HEK293 (cell line): ENCODE data around the gene FCMR.

ENCODE experiments used
- CTCF ChIA-PET: fragments of 350-600 bp; formaldehyde crosslinking; extraction: SDS; loops from one replicate; lab custom pipeline; 2021; ENCODE audit warnings: antibody characterized with exemption; lab: Yijun Ruan, JAX
- POLR2A ChIA-PET: fragments of 300-600 bp; formaldehyde crosslinking; extraction: SDS; loops from one replicate; lab custom pipeline; 2020; ENCODE audit warnings: antibody characterized with exemption, inconsistent platforms; lab: Yijun Ruan, JAX
- H3K27ac ChIP-seq: fragments of 200-500 bp; sonication (Bioruptor generic); 2 replicates; pipeline ENCODE4 v1.5.1; 2014; ENCODE audit warnings: low read depth, low read length, control low read depth, inconsistent platforms; ENCODE audit errors: extremely low read depth
- H3K36me3 ChIP-seq, 2 experiments: fragments of 200-500 bp in 1 of 2; sonication (Bioruptor generic) in 1 of 2; 1 replicate in 1 of 2; 2 replicates in 1 of 2; pipeline ENCODE4 v1.5.1; 2014 to 2017; ENCODE audit warnings: inconsistent platforms in 2 of 2, low read length in 2 of 2; ENCODE audit not compliant: control insufficient read depth in 2 of 2, insufficient read depth in 1 of 2
- H3K4me1 ChIP-seq: fragments of 200-500 bp; sonication (Bioruptor generic); 2 replicates; pipeline ENCODE4 v1.5.1; 2014; ENCODE audit warnings: mild to moderate bottlenecking, low read length, inconsistent platforms; ENCODE audit not compliant: control insufficient read depth, insufficient read depth
- H3K4me3 ChIP-seq: 2 replicates; pipeline ENCODE4 v1.5.1; 2011; ENCODE audit warnings: low read depth, mild to moderate bottlenecking, control low read depth, low read length, moderate library complexity
- H3K9me3 ChIP-seq: fragments of 200-500 bp; sonication (Bioruptor generic); 2 replicates; pipeline ENCODE4 v1.5.1; 2014; ENCODE audit warnings: low read depth, low read length, inconsistent platforms; ENCODE audit not compliant: control insufficient read depth, insufficient read depth
- KLF1 ChIP-seq: fragments of 450-650 bp; formaldehyde crosslinking; IDR thresholded peaks from 2 replicates; pipeline ENCODE4 v1.5.1; 2016; ENCODE audit warnings: missing biosample characterization, missing genetic modification characterization
- MEIS1 ChIP-seq: sonication (generic); formaldehyde crosslinking; IDR thresholded peaks from 2 replicates; pipeline ENCODE4 v1.8.1; 2022; ENCODE audit warnings: missing genetic modification reagents, mild to moderate bottlenecking, borderline replicate concordance
- PRDM4 ChIP-seq: fragments of 450-650 bp; formaldehyde crosslinking; IDR thresholded peaks from 2 replicates; pipeline ENCODE4 v1.5.1; 2017; ENCODE audit warnings: missing biosample characterization, missing genetic modification characterization
- SCRT2 ChIP-seq: fragments of 450-650 bp; formaldehyde crosslinking; IDR thresholded peaks from 2 replicates; pipeline ENCODE4 v1.5.1; 2016; ENCODE audit warnings: missing biosample characterization, missing genetic modification characterization
- ZBTB10 ChIP-seq: fragments of 450-650 bp; formaldehyde crosslinking; IDR thresholded peaks from 2 replicates; pipeline ENCODE4 v1.5.1; 2016; ENCODE audit warnings: missing biosample characterization, missing genetic modification characterization
- ZFP37 ChIP-seq: fragments of 450-650 bp; formaldehyde crosslinking; IDR thresholded peaks from 2 replicates; pipeline ENCODE4 v1.5.1; 2016; ENCODE audit warnings: missing biosample characterization, missing genetic modification characterization
- ZNF114 ChIP-seq: fragments of 450-650 bp; formaldehyde crosslinking; IDR thresholded peaks from 2 replicates; pipeline ENCODE4 v1.5.0; 2017; ENCODE audit warnings: missing biosample characterization, missing genetic modification characterization
- ZNF140 ChIP-seq: fragments of 450-650 bp; formaldehyde crosslinking; IDR thresholded peaks from 2 replicates; pipeline ENCODE4 v1.5.1; 2016; ENCODE audit warnings: missing biosample characterization, missing genetic modification characterization
- ZNF311 ChIP-seq: fragments of 450-650 bp; formaldehyde crosslinking; IDR thresholded peaks from 2 replicates; pipeline ENCODE4 v1.5.1; 2017; ENCODE audit warnings: missing biosample characterization, missing genetic modification characterization, borderline replicate concordance
- ZNF341 ChIP-seq: fragments of 450-650 bp; formaldehyde crosslinking; IDR thresholded peaks from 2 replicates; pipeline ENCODE4; 2016; ENCODE audit warnings: low read depth, missing biosample characterization, missing genetic modification characterization
- ZNF433 ChIP-seq: fragments of 450-650 bp; formaldehyde crosslinking; IDR thresholded peaks from 2 replicates; pipeline ENCODE4 v1.5.1; 2016; ENCODE audit warnings: missing biosample characterization, missing genetic modification characterization, low read depth
- ZNF501 ChIP-seq: fragments of 450-650 bp; formaldehyde crosslinking; IDR thresholded peaks from 2 replicates; pipeline ENCODE4 v1.5.1; 2016; ENCODE audit warnings: missing biosample characterization, missing genetic modification characterization
- ZNF561 ChIP-seq: fragments of 450-650 bp; IDR thresholded peaks from 2 replicates; pipeline ENCODE4 v1.5.1; 2018; ENCODE audit warnings: missing biosample characterization, missing genetic modification characterization, borderline replicate concordance
- ZNF600 ChIP-seq: fragments of 450-650 bp; formaldehyde crosslinking; IDR thresholded peaks from 2 replicates; pipeline ENCODE4 v1.5.1; 2016; ENCODE audit warnings: missing biosample characterization, missing genetic modification characterization
- ZNF843 ChIP-seq: fragments of 450-650 bp; formaldehyde crosslinking; IDR thresholded peaks from 2 replicates; pipeline ENCODE4 v1.5.1; 2016; ENCODE audit warnings: missing biosample characterization, missing genetic modification characterization
- TF ChIP-seq, protein P1 (sequence below): fragments of 450-650 bp; formaldehyde crosslinking; IDR thresholded peaks from 2 replicates; pipeline ENCODE4 v1.5.1; 2017; ENCODE audit warnings: missing biosample characterization, missing genetic modification characterization
- TF ChIP-seq, protein P2 (sequence below): fragments of 450-650 bp; formaldehyde crosslinking; IDR thresholded peaks from 2 replicates; pipeline ENCODE4 v1.5.1; 2016; ENCODE audit warnings: missing biosample characterization, missing genetic modification characterization
- TF ChIP-seq, protein P3 (sequence below): fragments of 450-650 bp; formaldehyde crosslinking; IDR thresholded peaks from 2 replicates; pipeline ENCODE4 v1.5.1; 2016; ENCODE audit warnings: missing biosample characterization, missing genetic modification characterization

Gene FCMR

DNA sequence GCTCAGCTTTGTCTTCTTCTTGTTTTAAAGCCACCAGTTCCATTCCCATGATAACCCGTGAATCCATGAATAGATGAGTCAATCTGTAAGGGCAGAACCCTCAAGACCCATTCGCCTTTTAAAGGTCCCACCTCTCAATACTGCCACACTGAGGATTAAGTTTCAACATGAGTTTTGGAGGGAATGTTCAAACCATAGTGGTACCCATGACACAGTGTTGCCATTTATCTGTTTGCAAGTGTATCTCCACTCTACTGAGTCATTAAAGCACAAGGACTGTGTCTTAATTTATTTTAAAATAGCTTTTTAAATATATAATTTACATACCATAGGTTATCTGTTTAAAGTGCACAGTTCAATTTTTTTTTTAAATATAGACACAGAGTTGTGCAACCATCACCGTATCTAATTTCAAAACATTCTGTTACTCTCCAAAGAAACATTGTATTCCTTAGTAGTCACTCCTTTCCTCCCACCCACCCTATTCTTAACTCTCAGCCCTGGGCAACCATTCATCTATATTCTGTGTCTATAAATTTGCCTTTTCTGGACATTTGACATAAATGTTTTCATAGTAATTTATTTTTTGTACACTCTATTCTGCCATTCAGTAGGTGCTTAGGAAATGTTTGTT, 29.3 kb downstream of the FCMR start:
- Histone ChIP-seq H3K4me1 (no peaks in the 10 kb centered on the region; the same call in 1 of the 2 replicates), H3K27ac (no peak overlapping the region), H3K36me3 (no peaks in the 10 kb centered on the region), H3K9me3 (no peaks in the 10 kb centered on the region), H3K4me3 (no peak overlapping the region)
- CTCF ChIA-PET, result interaction anchor here (0.9 to 1.7 kb wide), 5 partner anchors 12 to 27 kb away, joined by 3 to 5 read pairs (median 3); partner anchors contain the start of gene IL20
- TF ChIP-seq ZNF114 (no peak), ZBTB10 (tag by site-specific recombination) (no peak), ZNF600 (tag by site-specific recombination) (no peak), KLF1 (tag by site-specific recombination) (no peak), ZNF501 (no peak), ZNF433 (no peak)
- TF ChIP-seq, protein P1, sequence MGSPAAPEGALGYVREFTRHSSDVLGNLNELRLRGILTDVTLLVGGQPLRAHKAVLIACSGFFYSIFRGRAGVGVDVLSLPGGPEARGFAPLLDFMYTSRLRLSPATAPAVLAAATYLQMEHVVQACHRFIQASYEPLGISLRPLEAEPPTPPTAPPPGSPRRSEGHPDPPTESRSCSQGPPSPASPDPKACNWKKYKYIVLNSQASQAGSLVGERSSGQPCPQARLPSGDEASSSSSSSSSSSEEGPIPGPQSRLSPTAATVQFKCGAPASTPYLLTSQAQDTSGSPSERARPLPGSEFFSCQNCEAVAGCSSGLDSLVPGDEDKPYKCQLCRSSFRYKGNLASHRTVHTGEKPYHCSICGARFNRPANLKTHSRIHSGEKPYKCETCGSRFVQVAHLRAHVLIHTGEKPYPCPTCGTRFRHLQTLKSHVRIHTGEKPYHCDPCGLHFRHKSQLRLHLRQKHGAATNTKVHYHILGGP (tag by site-specific recombination), result no peak
- POLR2A ChIA-PET, result interaction anchor here (1.0 kb wide), 1 partner anchor 17 kb away, joined by 3 read pairs; no protein-coding TSS in a partner anchor

DNA sequence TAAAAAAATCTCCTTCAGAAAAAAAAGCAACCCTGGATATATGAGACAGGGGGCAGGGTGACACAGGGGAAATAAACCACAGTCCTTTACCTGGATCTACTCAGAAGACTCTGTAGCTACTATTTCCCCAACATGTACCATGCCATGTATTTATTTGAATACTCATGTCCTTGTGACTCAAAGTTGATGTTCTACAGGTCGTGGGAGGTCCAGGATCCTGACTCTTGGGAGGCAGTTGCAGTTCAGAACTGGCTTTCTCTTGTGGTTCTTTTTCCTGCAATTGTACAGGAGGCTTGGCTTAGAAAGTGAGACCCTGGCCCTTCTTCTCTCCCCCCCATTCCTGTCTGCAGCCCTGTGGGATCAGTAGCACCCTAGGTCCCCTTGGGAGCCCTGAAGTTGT, 30.3 kb downstream of the FCMR start:
- TF ChIP-seq PRDM4 (tag by site-specific recombination) (no peak), ZNF140 (tag by site-specific recombination) (no peak)
- TF ChIP-seq, protein P2, sequence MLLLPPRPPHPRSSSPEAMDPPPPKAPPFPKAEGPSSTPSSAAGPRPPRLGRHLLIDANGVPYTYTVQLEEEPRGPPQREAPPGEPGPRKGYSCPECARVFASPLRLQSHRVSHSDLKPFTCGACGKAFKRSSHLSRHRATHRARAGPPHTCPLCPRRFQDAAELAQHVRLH (tag by site-specific recombination), result no peak
- Histone ChIP-seq H3K36me3 (no peaks in the 10 kb centered on the region), H3K9me3 (no peaks in the 10 kb centered on the region), H3K4me3 (no peak overlapping the region), H3K27ac (no peak overlapping the region), H3K4me1 (no peaks in the 10 kb centered on the region; the same call in 1 of the 2 replicates)
- CTCF ChIA-PET, result interaction anchor here (0.5 kb wide), 2 partner anchors 9 to 158 kb away, joined by 3 read pairs; no protein-coding TSS in a partner anchor
- POLR2A ChIA-PET, result no interaction called here

DNA sequence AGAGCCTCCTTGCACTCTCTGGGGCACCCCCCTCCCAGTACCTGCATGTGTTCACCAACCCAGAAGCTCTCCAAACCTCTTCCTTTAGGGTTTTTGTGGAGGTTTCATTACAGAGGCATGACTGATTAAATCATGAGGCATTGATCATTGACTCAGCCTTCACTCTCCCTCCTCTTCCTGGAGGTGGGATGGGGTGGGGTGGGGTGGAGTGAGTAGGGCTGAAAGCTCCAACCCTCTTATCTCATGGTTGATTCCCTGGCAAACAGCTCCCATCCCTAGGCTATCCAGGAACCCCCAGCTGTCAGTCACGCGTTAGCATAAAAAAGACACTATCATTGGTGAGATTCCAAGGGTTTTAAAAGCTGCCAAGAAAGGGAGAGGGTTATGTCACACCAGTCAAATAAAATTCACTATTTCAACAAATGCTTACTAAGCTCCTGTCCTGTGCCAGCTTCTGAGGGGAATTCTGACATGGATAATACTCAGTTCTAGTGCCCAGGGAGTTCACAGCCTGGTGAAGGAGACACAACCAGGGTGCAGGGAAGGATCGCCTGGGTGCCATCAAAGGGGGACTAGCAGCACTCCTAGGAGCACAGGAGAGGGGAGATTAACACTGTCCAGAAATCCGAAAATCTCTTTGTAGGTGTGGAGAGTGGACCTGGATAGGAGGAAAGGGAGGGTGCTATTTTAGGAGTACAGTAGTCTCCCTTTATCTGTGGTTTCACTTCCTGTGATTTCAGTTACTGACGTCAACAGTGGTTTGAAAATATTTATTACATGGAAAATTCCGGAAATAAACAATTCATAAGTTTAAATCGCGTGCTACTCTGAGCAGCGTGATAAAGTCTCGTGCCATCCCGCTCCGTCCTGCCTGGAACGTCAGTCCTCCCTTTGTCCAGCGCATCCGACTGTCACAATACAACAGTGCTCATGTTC, 31.3 kb downstream of the FCMR start:
- Histone ChIP-seq H3K27ac (no peak overlapping the region), H3K4me1 (no peaks in the 10 kb centered on the region; the same call in 1 of the 2 replicates), H3K9me3 (no peaks in the 10 kb centered on the region), H3K4me3 (no peak overlapping the region), H3K36me3 (no peaks in the 10 kb centered on the region)
- TF ChIP-seq ZNF311 (tag by site-specific recombination) (no peak), ZNF561 (tag by site-specific recombination) (no peak), ZNF843 (tag by site-specific recombination) (no peak), ZNF341 (tag by site-specific recombination) (no peak), SCRT2 (tag by site-specific recombination) (no peak), MEIS1 (CRISPR knock-in tag) (no peak), ZFP37 (no peak)
- TF ChIP-seq, protein P3, sequence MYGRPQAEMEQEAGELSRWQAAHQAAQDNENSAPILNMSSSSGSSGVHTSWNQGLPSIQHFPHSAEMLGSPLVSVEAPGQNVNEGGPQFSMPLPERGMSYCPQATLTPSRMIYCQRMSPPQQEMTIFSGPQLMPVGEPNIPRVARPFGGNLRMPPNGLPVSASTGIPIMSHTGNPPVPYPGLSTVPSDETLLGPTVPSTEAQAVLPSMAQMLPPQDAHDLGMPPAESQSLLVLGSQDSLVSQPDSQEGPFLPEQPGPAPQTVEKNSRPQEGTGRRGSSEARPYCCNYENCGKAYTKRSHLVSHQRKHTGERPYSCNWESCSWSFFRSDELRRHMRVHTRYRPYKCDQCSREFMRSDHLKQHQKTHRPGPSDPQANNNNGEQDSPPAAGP (tag by site-specific recombination), result no peak
- CTCF ChIA-PET, result interaction anchor here (1.2 kb wide), 1 partner anchor 81 kb away, joined by 3 read pairs; no protein-coding TSS in a partner anchor
- POLR2A ChIA-PET, result no interaction called here
